Activated naive CD4-positive, alpha-beta T cell treated with anti-CD3 and anti-CD28 coated beads, Interleukin-2, amount 50 U/mL, for 72 hours (primary cell): ENCODE measurements around the gene RAF1. TPM values are rescaled to one million over a fixed set of nuclear protein-coding genes. Genes with fewer than 3 reads are reported as not detected.
"Not testable (repeated sequence)": the region's sequence is repeated elsewhere in the genome, so short reads cannot be mapped to it uniquely, and the experiment has no call there.

Experiments used
- ATAC-seq, 2 donors: fragments of 150-1000 bp; cut with Tn5 transposase; 2 replicates each; pipeline ENCODE4 v1.10.0; 2021; ENCODE audit warnings: mild to moderate bottlenecking in 2 of 2, moderate library complexity in 2 of 2
- DNase-seq, 2 donors: peaks; one replicate each; pipeline ENCODE4 v3.0.0; 2021 to 2022; ENCODE audit warnings: low spot score in 2 of 2
- H3K27ac Mint-ChIP-seq, 2 donors: one replicate each; pipeline ENCODE4 v1.8.0; 2022; ENCODE audit warnings: mild to moderate bottlenecking in 2 of 2, mixed read lengths in 2 of 2
- H3K36me3 Mint-ChIP-seq, 2 donors: one replicate each; pipeline ENCODE4 v1.8.0; 2022; ENCODE audit warnings: mixed read lengths in 2 of 2
- H3K9me3 Mint-ChIP-seq, 2 donors: one replicate each; pipeline ENCODE4 v1.8.0; 2022; ENCODE audit warnings: mixed read lengths in 2 of 2
- total RNA-seq, 2 donors: library from RNA; stranded (reverse); gene quantifications; one replicate each; pipeline ENCODE4 v1.2.3, GENCODE V29; 2022

The RAF1 gene
- total RNA-seq, 2 donors from 2014 or later = 75.9 to 97.0 TPM

DNA sequence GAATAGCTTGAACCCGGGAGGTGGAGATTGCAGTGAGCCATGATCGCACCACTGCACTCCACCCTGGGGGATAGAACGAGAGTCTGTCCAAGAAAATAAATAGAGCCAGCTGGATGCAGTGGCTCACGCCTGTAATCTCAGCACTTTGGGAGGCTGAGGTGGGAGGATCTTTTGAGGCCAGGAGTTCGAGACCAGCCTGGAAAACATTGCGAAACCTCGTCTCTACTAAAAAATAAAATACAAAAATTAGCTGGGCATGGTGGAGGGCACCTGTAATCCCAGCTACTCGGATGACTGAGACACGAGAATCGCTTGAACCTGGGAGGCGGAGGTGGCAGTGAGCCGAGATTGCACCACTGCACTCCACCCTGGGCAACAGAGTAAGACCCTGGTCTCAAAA lies 120.4 kb downstream of the RAF1 start:
- not testable (repeated sequence) for H3K36me3 Mint-ChIP-seq, ATAC-seq, DNase-seq, H3K9me3 Mint-ChIP-seq, H3K27ac Mint-ChIP-seq

DNA sequence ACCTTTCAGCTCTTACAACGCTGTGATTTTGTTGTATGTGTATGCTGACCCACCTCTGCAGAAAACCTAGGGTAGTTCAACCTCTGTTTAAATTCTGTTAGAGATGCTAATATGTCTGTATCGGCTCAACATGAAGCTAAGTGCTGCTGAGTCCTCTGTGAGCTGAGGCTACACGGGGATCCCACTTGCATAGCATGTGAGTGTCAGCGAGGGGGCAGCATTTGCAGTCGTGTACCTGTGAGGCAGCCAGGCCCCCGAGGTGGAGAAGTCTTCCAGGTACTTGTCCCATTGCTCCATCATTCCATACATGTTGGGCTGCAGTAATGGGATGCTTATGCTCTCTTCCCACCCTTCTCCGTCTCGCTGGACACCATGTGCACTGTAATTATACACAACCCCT lies 122.3 kb downstream of the RAF1 start:
- Mint-ChIP-seq H3K9me3 (no peaks in the 10 kb centered on the region), H3K36me3 (no peaks in the 10 kb centered on the region), H3K27ac (no peak overlapping the region)
- ATAC-seq = no peak
- DNase-seq = no peak

DNA sequence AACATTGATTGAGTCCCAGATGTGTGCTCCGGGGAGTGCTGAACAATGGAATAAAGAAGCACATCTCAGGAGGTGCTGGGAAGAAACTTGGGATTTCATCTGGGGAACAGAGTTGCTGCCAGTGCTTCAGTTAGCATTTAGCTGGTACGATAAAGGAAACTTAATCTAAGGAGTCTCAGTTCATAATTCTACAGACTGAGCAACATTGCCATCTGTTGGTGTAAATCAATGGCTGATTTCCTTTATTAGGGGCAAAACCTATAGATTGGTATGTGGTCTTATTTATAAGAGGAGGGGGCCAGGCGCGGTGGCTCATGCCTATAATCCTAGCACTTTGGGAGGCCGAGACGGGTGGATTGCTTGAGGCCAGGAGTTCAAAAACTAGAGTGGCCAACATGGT lies 127.5 kb downstream of the RAF1 start:
- Mint-ChIP-seq H3K27ac (no peak overlapping the region), H3K9me3 (no peaks in the 10 kb centered on the region), H3K36me3 (peaks cover 0 to 5% of the 10 kb centered on the region in 2 donors)
- ATAC-seq = no peak
- DNase-seq = no peak

Other genes starting within 250 kb of the RAF1 start
- gene TSEN2, start 179.6 kb downstream of the RAF1 start, total RNA-seq = 10 to 100 TPM in 1 of 2 donors, 1 to 10 TPM in 1; 6.6 to 14.2 TPM
- not detected for gene MKRN2OS, start 118.6 kb downstream of the RAF1 start, total RNA-seq
- 10 to 100 TPM; 20.2 to 30.3 TPM for gene MKRN2, start 107.0 kb downstream of the RAF1 start, total RNA-seq
- not detected for gene TMEM40, start 95.1 kb upstream of the RAF1 start, total RNA-seq
- 1 to 10 TPM; 1.8 to 2.5 TPM for gene CAND2, start 132.6 kb upstream of the RAF1 start, total RNA-seq
- gene RPL32, start 177.4 kb upstream of the RAF1 start, total RNA-seq = 1,000 to 10,000 TPM; 2,520 to 2,880 TPM